Cardiac muscle cell (in vitro differentiated cells and primary cell): ENCODE results near the gene ACHE. TPM values are rescaled to one million over a fixed set of nuclear protein-coding genes. Genes with fewer than 3 reads are reported as not detected.

Experiments
- DNase-seq, 2 donors: peaks; one replicate each; pipeline versions ENCODE4 v3.0.0 to v3.0.0-alpha.2; 2010 to 2017; ENCODE audit warnings: low read depth in 1 of 2, low spot score in 1 of 2
- H3K27ac ChIP-seq: fragments of 200-600 bp; sonication (generic); 2 replicates; pipeline ENCODE4 v1.5.1; 2016
- H3K27me3 ChIP-seq: fragments of 200-600 bp; sonication (generic); 2 replicates; pipeline ENCODE4 v1.6.0; 2016; ENCODE audit warnings: control low read depth
- H3K36me3 ChIP-seq: fragments of 200-600 bp; sonication (generic); 2 replicates; pipeline ENCODE4 v1.5.1; 2016; ENCODE audit warnings: control low read depth
- H3K4me1 ChIP-seq: fragments of 200-600 bp; sonication (generic); 2 replicates; pipeline ENCODE4 v1.8.1; 2017; ENCODE audit warnings: low read depth, mild to moderate bottlenecking, mixed run types
- H3K4me3 ChIP-seq: fragments of 200-600 bp; sonication (generic); 2 replicates; pipeline ENCODE4 v1.5.1; 2016; ENCODE audit warnings: mild to moderate bottlenecking
- H3K9me3 ChIP-seq: fragments of 200-600 bp; sonication (generic); 2 replicates; pipeline ENCODE4 v1.5.1; 2017; ENCODE audit warnings: low read depth, mild to moderate bottlenecking, control low read depth
- polyA plus RNA-seq: library from polyadenylated mRNA; unstranded; fragments of >200 nt; fragmentation: Nextera tagmentation; extraction: Ambion mirVana; gene quantifications from 2 replicates; pipeline ENCODE4 v1.2.1, GENCODE V29; 2016
- total RNA-seq: library from RNA; depleted of rRNA; stranded (reverse); fragments of >200 nt; gene quantifications from 2 replicates; pipeline ENCODE4 v1.2.3, GENCODE V29; 2016
- TF ChIP-seq, protein P1 (sequence below): IDR thresholded peaks from 2 replicates; pipeline ENCODE4 v1.5.1; 2012; ENCODE audit warnings: low read depth, mild to moderate bottlenecking, low read length

Gene ACHE
- total and polyA plus RNA-seq, 2 experiments from 2014 or later = 25.6 to 42.7 TPM

DNA sequence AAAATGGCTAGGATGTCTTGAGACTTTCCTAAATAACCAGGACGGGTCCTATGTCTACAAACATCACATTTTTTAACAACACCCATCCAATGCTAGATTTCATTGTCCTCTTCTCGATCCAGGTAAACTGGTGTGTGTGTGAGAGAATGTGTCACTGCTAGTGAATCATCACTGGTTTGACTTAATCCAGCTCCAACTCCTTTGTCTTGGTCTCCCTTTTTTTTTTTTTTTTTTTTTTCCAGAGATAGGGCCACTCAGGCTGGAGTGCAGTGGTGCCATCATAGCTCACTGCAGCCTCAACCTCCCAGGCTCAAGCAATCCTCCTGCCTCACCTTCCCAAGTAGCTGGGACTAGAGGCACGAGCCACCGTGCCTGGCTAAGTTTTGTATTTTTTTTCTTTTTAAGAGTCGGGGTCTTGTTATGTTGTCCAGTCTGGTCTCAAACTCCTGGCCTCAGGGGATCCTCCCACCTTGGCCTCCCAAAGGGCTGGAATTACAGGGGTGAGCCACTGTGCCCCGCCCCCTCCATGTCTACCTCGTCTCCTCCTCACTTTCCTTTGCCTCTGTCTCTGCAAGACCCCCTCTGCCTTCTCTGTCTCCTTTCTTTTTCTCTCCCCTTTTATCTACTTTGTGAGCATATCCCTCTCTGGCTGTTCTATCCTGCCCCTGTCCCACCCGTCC, 4.0 kb downstream of the ACHE start:
- Histone ChIP-seq H3K4me1 (peaks cover 13% of the 10 kb centered on the region), H3K4me3 (no peak overlapping the region), H3K36me3 (peaks cover 20% of the 10 kb centered on the region), H3K27me3 (peaks cover 13% of the 10 kb centered on the region), H3K27ac (no peak overlapping the region), H3K9me3 (no peaks in the 10 kb centered on the region)
- TF ChIP-seq, protein P1, sequence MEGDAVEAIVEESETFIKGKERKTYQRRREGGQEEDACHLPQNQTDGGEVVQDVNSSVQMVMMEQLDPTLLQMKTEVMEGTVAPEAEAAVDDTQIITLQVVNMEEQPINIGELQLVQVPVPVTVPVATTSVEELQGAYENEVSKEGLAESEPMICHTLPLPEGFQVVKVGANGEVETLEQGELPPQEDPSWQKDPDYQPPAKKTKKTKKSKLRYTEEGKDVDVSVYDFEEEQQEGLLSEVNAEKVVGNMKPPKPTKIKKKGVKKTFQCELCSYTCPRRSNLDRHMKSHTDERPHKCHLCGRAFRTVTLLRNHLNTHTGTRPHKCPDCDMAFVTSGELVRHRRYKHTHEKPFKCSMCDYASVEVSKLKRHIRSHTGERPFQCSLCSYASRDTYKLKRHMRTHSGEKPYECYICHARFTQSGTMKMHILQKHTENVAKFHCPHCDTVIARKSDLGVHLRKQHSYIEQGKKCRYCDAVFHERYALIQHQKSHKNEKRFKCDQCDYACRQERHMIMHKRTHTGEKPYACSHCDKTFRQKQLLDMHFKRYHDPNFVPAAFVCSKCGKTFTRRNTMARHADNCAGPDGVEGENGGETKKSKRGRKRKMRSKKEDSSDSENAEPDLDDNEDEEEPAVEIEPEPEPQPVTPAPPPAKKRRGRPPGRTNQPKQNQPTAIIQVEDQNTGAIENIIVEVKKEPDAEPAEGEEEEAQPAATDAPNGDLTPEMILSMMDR = no peak
- DNase-seq = no peak

DNA sequence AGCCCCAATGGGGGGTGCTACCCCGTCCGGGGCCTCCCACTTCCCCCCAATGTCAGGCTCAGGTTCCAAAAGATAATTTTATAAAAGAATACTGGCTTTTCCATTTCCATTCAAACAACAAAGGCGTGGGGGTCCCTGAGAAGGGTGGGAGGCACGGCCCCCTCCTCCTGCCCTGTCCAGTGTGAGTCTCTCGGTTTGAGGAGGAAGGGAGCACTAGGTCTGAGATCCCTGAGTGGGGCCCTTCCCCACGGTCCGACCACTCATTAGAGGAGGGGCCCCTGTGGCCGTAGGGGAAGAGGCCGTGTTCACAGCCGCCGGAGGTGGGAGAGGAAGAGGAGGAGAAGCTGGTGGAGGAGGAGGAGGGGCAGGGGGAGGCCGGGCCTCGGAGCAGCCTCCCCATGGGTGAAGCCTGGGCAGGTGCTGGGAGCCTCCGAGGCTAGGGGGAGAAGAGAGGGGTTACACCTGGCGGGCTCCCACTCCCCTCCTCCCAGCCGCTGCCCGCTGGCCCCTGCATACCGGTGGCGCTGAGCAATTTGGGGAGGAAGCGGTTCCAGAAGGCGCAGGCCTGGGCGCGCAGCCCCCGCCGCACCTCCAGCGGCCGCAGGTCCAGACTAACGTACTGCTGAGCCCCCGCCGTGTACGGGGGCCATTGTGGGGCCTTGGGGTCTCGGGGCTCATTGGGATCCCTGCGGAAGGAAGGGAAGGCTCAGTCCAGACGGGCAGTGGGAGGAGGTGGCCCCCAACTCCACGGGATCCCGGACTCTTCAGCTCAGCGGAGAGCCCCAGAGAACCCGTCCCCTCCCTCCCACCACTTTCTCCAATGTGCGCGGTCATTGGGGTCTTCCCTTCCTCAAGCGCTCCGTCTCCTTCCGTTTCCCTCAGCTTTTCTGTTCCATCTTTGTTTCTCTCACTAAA, 4.8 kb downstream of the ACHE start:
- Histone ChIP-seq H3K36me3 (peaks cover 28% of the 10 kb centered on the region), H3K27ac (peak overlapping the region; percentile 93), H3K4me1 (peaks cover 13% of the 10 kb centered on the region), H3K27me3 (peaks cover 5% of the 10 kb centered on the region), H3K9me3 (no peaks in the 10 kb centered on the region), H3K4me3 (peak overlapping the region; percentile 54)
- TF ChIP-seq, protein P1 = no peak
- DNase-seq = peak in 1 of 2 donors; percentile 30

DNA sequence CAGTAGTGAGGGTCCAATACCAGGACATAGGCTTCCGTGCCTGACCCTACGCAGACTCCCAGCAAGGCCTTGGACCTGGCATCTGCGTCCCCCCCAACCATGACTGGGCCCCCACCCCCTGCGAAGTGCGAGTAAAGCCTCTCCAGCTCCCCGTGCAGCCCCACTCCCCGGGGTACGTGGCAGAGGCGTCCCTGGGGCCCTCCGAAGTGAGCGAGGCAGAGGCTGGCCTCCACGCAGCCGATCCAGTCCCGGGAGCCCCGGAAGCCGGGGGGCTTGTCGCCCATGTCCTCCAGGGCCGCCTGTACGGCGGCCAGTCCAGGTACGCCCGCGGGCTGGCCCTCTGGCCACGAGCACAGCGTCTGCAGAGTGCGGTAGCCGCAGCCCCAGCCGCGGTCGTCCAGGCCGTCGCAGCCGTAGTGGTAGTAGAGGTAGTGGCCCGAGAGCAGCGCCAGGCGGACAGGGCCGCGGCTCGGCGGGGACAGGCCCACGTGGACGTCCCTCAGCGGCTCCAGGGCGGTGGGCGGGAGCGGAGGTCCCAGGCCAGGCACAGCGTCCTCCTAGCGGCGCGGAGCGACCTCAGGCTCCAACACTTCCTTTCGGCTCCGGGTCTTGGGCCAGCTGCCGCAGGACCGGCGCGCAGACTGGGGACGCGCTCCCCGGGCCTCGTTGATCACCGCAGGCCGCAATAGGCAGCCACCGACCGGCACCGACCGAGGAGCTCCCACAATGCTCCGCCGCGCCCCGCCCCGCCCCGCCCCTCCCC, 6.5 kb downstream of the ACHE start, which contains the start of gene UFSP1:
Gene UFSP1, minus strand, starts transcription at position 728 of the 763 bp plus-strand sequence. Its CDS starts 444 bp downstream, at position 284.
- H3K27me3 ChIP-seq = no peaks in the 10 kb centered on the region
- peaks cover 15% of the 10 kb centered on the region for H3K4me1 ChIP-seq
- H3K27ac ChIP-seq = peak within 1 kb of the TSS; percentile 93
- peak within 1 kb of the TSS; percentile 54 for H3K4me3 ChIP-seq
- no peaks in the 10 kb centered on the region for H3K9me3 ChIP-seq
- peak in 1 of 2 donors; percentile 80 for DNase-seq
- peaks cover 36% of the 10 kb centered on the region for H3K36me3 ChIP-seq
- TF ChIP-seq, protein P1 = no peak

DNA sequence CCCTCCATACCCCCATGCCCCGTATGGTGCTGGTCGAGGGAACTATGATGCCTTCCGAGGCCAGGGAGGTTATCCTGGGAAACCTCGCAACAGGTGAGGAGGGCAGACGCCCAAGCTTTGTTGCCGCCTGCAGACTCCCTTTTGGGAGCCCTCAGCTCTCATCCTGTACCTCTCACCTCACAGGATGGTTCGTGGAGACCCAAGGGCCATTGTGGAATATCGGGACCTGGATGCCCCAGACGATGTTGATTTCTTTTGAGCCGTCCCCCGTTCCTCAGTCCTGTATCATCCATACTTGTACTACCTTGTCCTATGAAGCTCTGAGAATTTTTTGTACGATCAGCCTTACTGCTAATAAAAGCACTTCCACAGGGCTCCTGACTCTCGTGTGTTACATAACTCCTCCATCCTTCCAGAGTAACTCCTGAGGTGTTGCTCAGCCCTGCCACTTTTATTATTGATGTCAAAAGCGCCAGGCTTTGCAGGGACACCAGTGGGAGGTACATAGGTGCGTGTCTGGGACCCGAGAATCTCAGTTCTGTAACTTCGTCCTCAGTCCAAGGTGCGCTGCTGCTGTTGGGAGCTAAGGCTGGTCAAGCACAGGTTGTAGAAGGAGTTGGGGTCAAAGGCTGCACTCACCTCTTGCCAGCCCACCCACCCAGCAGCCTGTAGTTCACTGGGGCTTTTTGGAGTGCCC, 7.2 kb downstream of the ACHE start:
- H3K9me3 ChIP-seq = no peaks in the 10 kb centered on the region
- TF ChIP-seq, protein P1 = no peak
- DNase-seq = no peak
- peak overlapping the region; percentile 54 for H3K4me3 ChIP-seq
- H3K4me1 ChIP-seq = peaks cover 22% of the 10 kb centered on the region
- no peaks in the 10 kb centered on the region for H3K27me3 ChIP-seq
- peak overlapping the region; percentile 93 for H3K27ac ChIP-seq
- H3K36me3 ChIP-seq = peaks cover 44% of the 10 kb centered on the region
